Lower lobe of right lung (tissue), 2 donors: Measurements from ENCODE around the gene FMNL2. TPM values are rescaled to one million over a fixed set of nuclear protein-coding genes. Genes with fewer than 3 reads are reported as not detected.

Source experiments
- ATAC-seq, 2 donors: fragments of 200-7000 bp; cut with Tn5 transposase; one replicate each; pipeline ENCODE4 v1.9.1; 2020 to 2022; ENCODE audit warnings: mild to moderate bottlenecking in 2 of 2, moderate library complexity in 2 of 2
- DNase-seq: peaks from one replicate; pipeline ENCODE4 v3.0.0-alpha.2; 2020
- H3K27ac ChIP-seq: fragments of 200-600 bp; one replicate; pipeline ENCODE4 v1.8.0; 2022
- H3K27me3 ChIP-seq: fragments of 200-600 bp; one replicate; pipeline ENCODE4 v1.8.0; 2022; ENCODE audit warnings: low read depth
- H3K36me3 ChIP-seq: fragments of 200-600 bp; one replicate; pipeline ENCODE4 v1.8.0; 2022; ENCODE audit warnings: mild to moderate bottlenecking
- H3K4me1 ChIP-seq: fragments of 200-600 bp; one replicate; pipeline ENCODE4 v1.8.0; 2022
- H3K4me3 ChIP-seq: fragments of 200-600 bp; one replicate; pipeline ENCODE4 v1.8.0; 2022; ENCODE audit warnings: mild to moderate bottlenecking
- H3K9me3 ChIP-seq: fragments of 200-600 bp; one replicate; pipeline ENCODE4 v1.8.0; 2022
- CTCF ChIP-seq: fragments of 200-600 bp; IDR thresholded peaks from one replicate; pipeline ENCODE4 v1.8.0; 2022; ENCODE audit warnings: antibody characterized with exemption, mild to moderate bottlenecking
- intact Hi-C: fragments of 100-400 bp; cut with DNase I; formaldehyde crosslinking; loops from one replicate; pipeline ENCODE4 v1.11.0; 2022
- total RNA-seq: library from RNA; stranded (reverse); fragmentation: NEBNext Ultra II Directional; extraction: Animal tissue kit (Norgen Biotek cat#: 25700); gene quantifications from one replicate; pipeline ENCODE4 v1.2.1, GENCODE V29; 2021
- donor health status: DM: no; HTN: yes; CAD: no; lungs with severe emphysema.

The FMNL2 gene
- total RNA-seq, 1 donor from 2014 or later = 77.9 TPM

DNA sequence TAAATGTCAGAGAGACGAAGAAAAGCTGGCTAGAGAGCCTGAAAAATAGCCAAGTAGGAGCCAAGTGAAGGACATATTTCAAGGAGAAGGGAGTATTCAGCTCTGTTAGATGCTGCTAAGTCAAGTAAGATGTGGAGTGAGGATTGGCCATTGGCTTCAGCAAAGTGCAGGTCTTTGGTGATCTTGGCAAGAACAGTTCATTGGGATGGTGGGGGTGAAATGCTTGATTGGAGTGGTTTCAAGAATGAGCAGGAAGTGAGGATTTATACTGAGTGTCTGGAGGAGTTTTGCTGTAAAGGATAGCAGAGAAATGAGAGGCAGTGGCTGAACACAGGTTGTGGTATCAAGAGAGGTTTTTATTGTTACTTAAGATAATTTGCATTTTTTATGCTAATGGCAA lies 242.6 kb downstream of the FMNL2 start:
- ATAC-seq (no peak), DNase-seq (no peak)

DNA sequence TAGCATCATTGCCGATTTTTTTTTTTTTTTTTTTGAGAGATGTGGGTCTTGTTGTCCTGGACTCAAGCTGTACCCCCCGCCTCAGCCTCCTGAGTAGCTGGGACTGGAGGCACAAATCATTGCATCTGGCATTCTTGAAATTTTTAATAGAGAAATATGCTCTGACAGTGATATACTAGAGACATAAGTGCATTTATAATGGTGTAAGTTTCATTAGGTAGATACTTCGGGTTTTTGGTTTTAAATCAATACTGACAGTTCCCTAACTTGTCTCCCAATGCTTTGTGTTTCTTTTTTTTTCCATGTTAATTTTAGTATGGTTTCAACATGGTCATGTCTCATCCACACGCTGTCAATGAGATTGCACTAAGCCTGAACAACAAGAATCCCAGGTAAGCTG lies 243.6 kb downstream of the FMNL2 start:
- no peak overlapping the region for H3K4me3 ChIP-seq
- H3K36me3 ChIP-seq = no peaks in the 10 kb centered on the region
- peaks cover 8% of the 10 kb centered on the region for H3K4me1 ChIP-seq
- H3K9me3 ChIP-seq = no peaks in the 10 kb centered on the region
- no peak overlapping the region for H3K27ac ChIP-seq
- no peak for TF ChIP-seq CTCF
- intact Hi-C loops = no loop called here
- no peaks in the 10 kb centered on the region for H3K27me3 ChIP-seq
- DNase-seq (no peak), ATAC-seq (no peak)

More for the DNA sequence above, 242.6 kb downstream of the FMNL2 start:
- no peak overlapping the region for H3K4me3 ChIP-seq
- no peak overlapping the region for H3K27ac ChIP-seq
- intact Hi-C loops = no loop called here
- H3K27me3 ChIP-seq = no peaks in the 10 kb centered on the region
- H3K36me3 ChIP-seq = no peaks in the 10 kb centered on the region
- no peaks in the 10 kb centered on the region for H3K9me3 ChIP-seq
- peaks cover 8% of the 10 kb centered on the region for H3K4me1 ChIP-seq
- no peak for TF ChIP-seq CTCF

DNA sequence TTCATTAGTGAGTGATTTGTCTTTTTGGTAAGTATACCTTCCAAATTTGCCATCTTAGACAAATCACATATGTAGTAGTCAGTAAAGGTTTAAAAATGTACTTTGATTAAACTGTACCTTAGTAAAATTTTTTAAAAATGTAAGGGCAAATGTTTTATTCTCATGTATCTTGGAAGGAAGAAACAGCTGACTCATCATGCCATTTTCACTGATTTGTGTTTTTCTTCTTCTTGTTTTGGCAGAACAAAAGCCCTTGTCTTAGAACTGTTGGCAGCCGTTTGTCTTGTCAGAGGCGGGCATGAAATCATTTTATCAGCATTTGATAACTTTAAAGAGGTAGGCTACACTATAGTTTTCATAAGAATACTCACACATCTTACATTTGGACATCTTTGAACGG lies 245.7 kb downstream of the FMNL2 start:
- Histone ChIP-seq H3K27me3 (no peaks in the 10 kb centered on the region), H3K4me1 (peaks cover 8% of the 10 kb centered on the region), H3K4me3 (no peak overlapping the region), H3K27ac (no peak overlapping the region), H3K36me3 (no peaks in the 10 kb centered on the region), H3K9me3 (no peaks in the 10 kb centered on the region)
- no peak for TF ChIP-seq CTCF
- intact Hi-C loops = no loop called here
- ATAC-seq (no peak), DNase-seq (no peak)

DNA sequence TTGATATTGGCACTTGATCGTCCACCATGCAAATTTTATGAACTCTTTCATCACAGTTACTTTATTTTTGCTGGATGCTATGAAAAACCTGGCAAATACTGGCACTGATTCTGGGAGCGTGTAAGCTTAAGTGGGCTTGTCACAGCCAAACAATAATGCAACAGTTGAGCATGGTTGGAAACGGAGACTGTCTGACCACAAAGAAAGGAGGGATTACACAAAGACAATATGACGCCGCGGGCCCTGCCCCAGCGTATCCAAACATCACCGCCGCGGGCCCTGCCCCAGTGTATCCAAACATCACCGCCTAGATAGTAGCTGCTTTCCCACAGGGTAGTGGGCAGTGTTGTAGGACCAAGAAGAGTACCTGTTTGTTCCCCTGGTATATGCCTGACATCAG lies 246.4 kb downstream of the FMNL2 start:
- H3K27ac ChIP-seq = no peak overlapping the region
- no peak for TF ChIP-seq CTCF

DNA sequence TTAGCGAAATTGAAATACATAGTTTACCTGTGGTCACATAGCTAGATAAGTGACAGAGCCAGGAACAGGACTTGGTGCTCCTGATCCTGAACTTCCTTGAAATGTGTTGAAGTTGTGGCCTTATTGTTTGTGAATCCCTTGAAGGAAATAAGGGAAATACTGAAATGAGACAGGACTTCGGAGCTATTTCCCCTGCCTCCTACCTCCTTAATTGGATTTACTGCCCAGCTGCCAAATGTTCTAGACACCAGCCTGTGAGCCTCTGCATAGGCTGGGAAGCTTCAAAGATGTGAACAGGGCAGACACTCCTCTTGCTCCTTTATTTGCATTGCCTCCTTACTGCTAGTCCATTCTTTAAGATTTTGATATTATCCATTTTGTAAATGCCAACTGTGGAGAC lies 247.1 kb downstream of the FMNL2 start:
- DNase-seq (no peak), ATAC-seq (no peak)
- intact Hi-C loops = no loop called here
- Histone ChIP-seq H3K4me3 (no peak overlapping the region), H3K27ac (no peak overlapping the region), H3K4me1 (peaks cover 8% of the 10 kb centered on the region), H3K36me3 (no peaks in the 10 kb centered on the region), H3K27me3 (no peaks in the 10 kb centered on the region), H3K9me3 (no peaks in the 10 kb centered on the region)
- TF ChIP-seq CTCF = no peak

More for the DNA sequence above, 246.4 kb downstream of the FMNL2 start:
- Histone ChIP-seq H3K4me3 (no peak overlapping the region), H3K9me3 (no peaks in the 10 kb centered on the region), H3K27me3 (no peaks in the 10 kb centered on the region), H3K36me3 (no peaks in the 10 kb centered on the region), H3K4me1 (peaks cover 8% of the 10 kb centered on the region)
- ATAC-seq (no peak), DNase-seq (no peak)
- intact Hi-C loops = no loop called here
